T-cell (primary cell): Measurements from ENCODE around the gene LMF1. TPM values are rescaled to one million over a fixed set of nuclear protein-coding genes. Genes with fewer than 3 reads are reported as not detected.

Experiments used
- ATAC-seq, 4 experiments: fragments of 200-7000 bp in 3 of 4; fragments of 150-1000 bp in 1 of 4; cut with Tn5 transposase; replicated peaks in 1 of 4; 1 replicate in 3 of 4; 2 replicates in 1 of 4; pipeline ENCODE4 v1.10.0; 2021; ENCODE audit warnings: moderate library complexity in 3 of 4, mild to moderate bottlenecking in 2 of 4, moderate number of reproducible peaks in 1 of 4
- CTCF ChIA-PET, 2 donors: fragments of 300-600 bp; sonication (Branson Sonifier 250); formaldehyde crosslinking; loops; one replicate each; lab custom pipeline; 2022; ENCODE audit warnings: antibody characterized with exemption in 2 of 2; lab: Charles Lee
- POLR2A ChIA-PET, 2 donors: fragments of 300-600 bp; sonication (Branson Sonifier 250); formaldehyde crosslinking; loops; one replicate each; lab custom pipeline; 2022; ENCODE audit warnings: antibody characterized with exemption in 2 of 2; lab: Charles Lee
- DNase-seq, 35 experiments: peaks; one replicate each; pipeline versions ENCODE4 v3.0.0 to v3.0.0-alpha.2; 2013 to 2023
- H3K27ac ChIP-seq: one replicate; pipeline ENCODE4 v1.5.1; 2013; ENCODE audit warnings: low read length
- H3K27me3 ChIP-seq, 2 experiments: replicated peaks in 1 of 2; 1 replicate in 1 of 2; 2 replicates in 1 of 2; pipeline versions ENCODE4 v1.6.1 to v1.7.0; 2013; ENCODE audit warnings: low read length in 1 of 2, mixed read lengths in 1 of 2; ENCODE audit not compliant: control insufficient read depth in 2 of 2, insufficient read depth in 2 of 2; ENCODE audit errors: extremely low read depth in 1 of 2
- H3K36me3 ChIP-seq, 2 donors: 1 replicate in 1 of 2; 2 replicates in 1 of 2; pipeline versions ENCODE4 v1.6.1 to v1.7.0; 2013; ENCODE audit warnings: low read length in 1 of 2; ENCODE audit not compliant: control insufficient read depth in 2 of 2, insufficient read depth in 1 of 2; ENCODE audit errors: extremely low read depth in 1 of 2
- H3K4me1 ChIP-seq, 2 experiments: 1 replicate in 1 of 2; 2 replicates in 1 of 2; pipeline versions ENCODE4 v1.6.1 to v1.7.0; 2013; ENCODE audit warnings: low read length in 2 of 2, mixed read lengths in 1 of 2; ENCODE audit not compliant: insufficient read depth in 2 of 2, control insufficient read depth in 1 of 2; ENCODE audit errors: extremely low read depth in 1 of 2
- H3K4me3 ChIP-seq, 2 donors: 1 replicate in 1 of 2; 2 replicates in 1 of 2; pipeline versions ENCODE4 v1.5.1 to v1.7.0; 2013; ENCODE audit warnings: mild to moderate bottlenecking in 2 of 2, low read length in 1 of 2, moderate library complexity in 1 of 2; ENCODE audit not compliant: control insufficient read depth in 1 of 2; ENCODE audit errors: extremely low read depth in 1 of 2
- H3K9me3 ChIP-seq: 2 replicates; pipeline ENCODE4 v1.7.0; 2013
- H3K27ac Mint-ChIP-seq, 2 donors: one replicate each; pipeline ENCODE4 v1.8.0; 2020 to 2021; ENCODE audit warnings: mild to moderate bottlenecking in 2 of 2, mixed read lengths in 2 of 2
- H3K27me3 Mint-ChIP-seq, 2 donors: one replicate each; pipeline ENCODE4 v1.8.0; 2021 to 2022; ENCODE audit warnings: mixed read lengths in 2 of 2
- H3K36me3 Mint-ChIP-seq: one replicate; pipeline ENCODE4 v1.8.0; 2021; ENCODE audit warnings: mixed read lengths
- H3K4me1 Mint-ChIP-seq, 3 donors: one replicate each; pipeline ENCODE4 v1.8.0; 2020 to 2022; ENCODE audit warnings: mixed read lengths in 3 of 3, mild to moderate bottlenecking in 1 of 3
- H3K4me3 Mint-ChIP-seq, 3 donors: one replicate each; pipeline ENCODE4 v1.8.0; 2020 to 2022; ENCODE audit warnings: mild to moderate bottlenecking in 3 of 3, mixed read lengths in 3 of 3, moderate library complexity in 3 of 3
- H3K9me3 Mint-ChIP-seq, 3 donors: one replicate each; pipeline ENCODE4 v1.8.0; 2020 to 2022; ENCODE audit warnings: mixed read lengths in 3 of 3
- WGBS: methylation state at CpG from one replicate; pipeline ENCODE4 v1.1.5; 2013; ENCODE audit warnings: missing lambda C conversion rate; ENCODE audit not compliant: insufficient coverage; 5-methylcytosine and 5-hydroxymethylcytosine counted together
- total RNA-seq, 35 experiments: library from RNA in 6 of 35; stranded (reverse) in 6 of 35; fragments of 120-200 nt in 1 of 35; gene quantifications; one replicate each; pipeline versions ENCODE4 v1.2.1 to v1.2.4 and lab custom pipeline; 2013 to 2026

The LMF1 gene
- total RNA-seq, 5 donors from 2014 or later (not counting 1 experiment from before 2014, with no cell fraction given): 46.6 to 59.4 (median 51.1) TPM

DNA sequence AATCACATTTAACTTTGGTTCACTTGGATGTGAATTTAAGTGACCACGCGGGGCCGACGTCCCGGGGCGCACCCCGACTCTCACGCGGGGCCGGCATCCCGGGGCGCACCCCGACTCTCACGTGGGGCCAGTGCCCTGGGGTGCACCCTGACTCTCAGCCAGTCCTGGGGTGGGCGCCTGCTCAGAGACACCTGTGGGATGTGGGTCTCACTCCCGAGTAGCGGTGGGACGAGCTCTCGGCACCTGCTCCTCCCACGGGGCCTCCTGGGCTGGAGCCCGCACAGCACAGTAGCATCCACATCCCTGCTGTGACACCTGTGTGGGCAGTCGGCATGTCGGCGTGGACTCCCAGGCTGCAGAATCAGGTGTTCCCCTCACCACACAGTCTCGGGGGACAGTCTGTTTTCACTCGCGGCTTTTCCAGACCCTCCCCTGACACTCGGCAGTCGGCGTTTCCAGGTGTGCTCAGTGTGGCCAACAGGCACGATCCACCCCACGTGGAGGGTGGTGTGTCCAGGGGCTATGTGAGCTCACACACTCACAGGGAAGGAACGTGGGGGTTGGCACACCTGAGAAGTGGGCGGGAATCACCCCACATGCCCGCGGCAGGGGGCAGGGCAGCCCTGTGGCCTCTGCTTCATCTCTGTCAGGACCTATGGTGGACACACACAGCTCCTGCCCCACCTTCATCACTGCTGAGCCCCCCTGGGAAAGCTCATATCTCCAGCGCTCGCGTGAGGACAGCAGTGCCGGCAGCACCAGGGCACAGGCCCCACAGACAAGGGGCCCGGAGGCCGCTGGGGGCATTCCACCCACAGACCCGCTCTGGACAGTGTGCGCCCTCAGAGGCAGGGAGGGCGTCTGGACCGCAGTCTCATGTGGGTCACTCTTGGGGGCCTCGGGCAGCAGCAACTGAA, 51.8 kb downstream of the LMF1 start:
- no peaks in the 10 kb centered on the region for H3K27me3 ChIP-seq
- H3K4me3 Mint-ChIP-seq: no peak overlapping the region
- H3K9me3 Mint-ChIP-seq: no peaks in the 10 kb centered on the region
- no peak overlapping the region for H3K4me3 ChIP-seq
- CTCF ChIA-PET: no interaction called here
- POLR2A ChIA-PET: no interaction called here
- 96% methylated on average over 42 of the region's 47 CpGs for WGBS
- peaks cover 0 to 2% (median 0%) of the 10 kb centered on the region in 3 donors for H3K4me1 Mint-ChIP-seq
- H3K27ac Mint-ChIP-seq: no peak overlapping the region
- peaks cover 6 to 12% of the 10 kb centered on the region in 2 donors for H3K36me3 ChIP-seq
- H3K4me1 ChIP-seq: no peaks in the 10 kb centered on the region
- H3K36me3 Mint-ChIP-seq: peaks cover 30% of the 10 kb centered on the region
- ATAC-seq: no peak
- no peak for DNase-seq
- H3K9me3 ChIP-seq: no peaks in the 10 kb centered on the region
- no peak overlapping the region for H3K27ac ChIP-seq
- H3K27me3 Mint-ChIP-seq: no peaks in the 10 kb centered on the region

DNA sequence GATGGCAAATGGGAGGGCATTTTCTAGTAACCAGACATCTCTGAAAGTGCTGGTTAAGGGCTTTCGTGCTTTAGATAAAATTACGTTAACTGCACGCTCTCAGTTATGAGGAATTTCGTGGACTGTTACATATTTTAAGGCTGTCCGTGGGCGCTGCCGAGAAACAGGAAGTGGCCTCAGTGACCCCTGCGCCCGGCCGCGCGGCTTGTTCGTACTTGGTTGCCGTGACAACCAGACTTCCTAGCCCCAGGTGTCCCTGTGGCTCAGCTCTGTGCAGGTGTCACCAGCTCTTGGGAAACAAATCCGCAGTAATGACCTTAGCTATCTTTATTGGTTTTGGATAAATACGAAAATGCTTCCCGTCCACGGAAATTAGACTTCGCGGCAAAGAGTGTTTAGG, 52.7 kb downstream of the LMF1 start:
- no peak for DNase-seq
- H3K4me1 ChIP-seq: no peaks in the 10 kb centered on the region
- Mint-ChIP-seq H3K9me3 (no peaks in the 10 kb centered on the region), H3K36me3 (peaks cover 21% of the 10 kb centered on the region), H3K4me1 (peaks cover 0 to 2% (median 0%) of the 10 kb centered on the region in 3 donors), H3K27me3 (no peaks in the 10 kb centered on the region), H3K27ac (no peak overlapping the region), H3K4me3 (no peak overlapping the region)
- POLR2A ChIA-PET: no interaction called here
- CTCF ChIA-PET: no interaction called here
- no peak overlapping the region for H3K27ac ChIP-seq
- H3K9me3 ChIP-seq: no peaks in the 10 kb centered on the region
- ATAC-seq: no peak
- H3K27me3 ChIP-seq: no peaks in the 10 kb centered on the region
- WGBS: 90% methylated on average over 19 of the region's 20 CpGs
- peaks cover 6 to 12% of the 10 kb centered on the region in 2 donors for H3K36me3 ChIP-seq
- H3K4me3 ChIP-seq: no peak overlapping the region

DNA sequence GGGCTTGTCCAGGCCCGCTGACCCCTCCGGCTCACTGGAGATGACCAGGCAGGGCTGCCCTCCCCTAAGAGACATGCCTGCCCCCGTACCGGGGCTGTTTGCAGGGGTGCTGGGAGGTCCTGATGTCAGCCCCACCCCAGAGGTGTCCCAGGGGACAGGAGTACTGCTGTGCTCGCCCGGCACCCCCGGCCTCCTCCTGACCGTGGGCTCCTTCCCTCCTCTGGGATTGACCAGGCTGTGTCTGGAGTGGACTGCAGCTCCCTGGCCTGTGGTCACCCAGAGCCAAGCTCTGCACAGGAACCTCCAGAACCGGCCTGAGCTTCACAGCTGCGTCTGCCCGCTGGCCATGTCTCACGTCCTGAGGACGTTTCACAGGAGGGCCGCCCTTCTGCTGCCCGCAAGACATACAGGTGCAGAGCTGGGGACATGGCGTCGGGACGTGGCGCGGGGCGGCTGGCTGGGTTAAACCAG, 53.2 kb downstream of the LMF1 start:
- H3K4me1 Mint-ChIP-seq: peaks cover 0 to 2% (median 0%) of the 10 kb centered on the region in 3 donors
- WGBS: 96% methylated on average over 21 of the region's 21 CpGs

DNA sequence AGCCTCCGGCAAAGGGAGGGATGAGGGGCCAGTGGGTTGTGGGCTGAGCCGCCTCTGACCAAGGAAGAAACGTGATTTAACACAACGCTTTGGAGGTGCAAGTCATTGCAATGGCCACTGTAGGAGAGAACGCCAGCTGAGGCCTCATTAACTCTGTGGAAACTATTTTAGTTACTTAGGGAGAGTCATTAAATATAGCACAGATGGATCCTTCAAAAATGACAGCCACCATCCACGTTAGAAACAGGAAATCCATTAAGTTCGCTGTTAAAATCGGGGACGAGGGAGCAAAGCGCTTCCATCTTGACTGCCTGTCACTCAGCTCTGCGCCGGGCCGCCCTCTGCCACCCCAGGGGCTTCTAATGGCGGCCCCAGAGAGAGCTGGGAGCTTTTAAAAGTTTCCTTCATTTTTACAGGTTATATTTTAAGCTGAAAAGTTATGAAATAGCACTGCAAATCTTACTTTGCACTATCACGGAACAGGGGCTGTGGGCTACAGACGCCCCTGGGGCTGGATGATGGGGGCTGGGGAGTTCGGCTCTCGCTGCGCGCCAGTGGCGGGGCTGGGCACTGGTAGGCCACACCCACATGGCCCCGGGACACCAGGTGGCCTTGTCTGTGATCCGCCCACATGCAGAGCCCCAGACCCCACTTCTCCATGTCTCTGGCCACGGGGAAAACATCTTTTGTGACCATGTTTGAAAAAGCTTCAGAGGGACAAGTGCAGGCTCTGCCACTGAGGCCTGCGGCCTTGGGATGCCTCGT, 54.6 kb downstream of the LMF1 start:
- Mint-ChIP-seq H3K27ac (no peak overlapping the region), H3K27me3 (no peaks in the 10 kb centered on the region), H3K4me1 (peaks cover 0 to 2% (median 0%) of the 10 kb centered on the region in 3 donors), H3K4me3 (no peak overlapping the region), H3K9me3 (no peaks in the 10 kb centered on the region), H3K36me3 (peaks cover 9% of the 10 kb centered on the region)
- DNase-seq: no peak
- H3K4me1 ChIP-seq: no peaks in the 10 kb centered on the region
- 94% methylated on average over 20 of the region's 26 CpGs for WGBS
- ChIA-PET POLR2A (no interaction called here), CTCF (no interaction called here)
- no peak for ATAC-seq
- no peaks in the 10 kb centered on the region for H3K9me3 ChIP-seq
- H3K27ac ChIP-seq: no peak overlapping the region
- peaks cover 6 to 8% of the 10 kb centered on the region in 2 donors for H3K36me3 ChIP-seq
- no peaks in the 10 kb centered on the region for H3K27me3 ChIP-seq
- no peak overlapping the region for H3K4me3 ChIP-seq

More for the DNA sequence above, 53.2 kb downstream of the LMF1 start:
- Mint-ChIP-seq H3K4me3 (no peak overlapping the region), H3K27me3 (no peaks in the 10 kb centered on the region), H3K27ac (no peak overlapping the region), H3K9me3 (no peaks in the 10 kb centered on the region), H3K36me3 (peaks cover 21% of the 10 kb centered on the region)
- CTCF ChIA-PET: no interaction called here
- Histone ChIP-seq H3K27me3 (no peaks in the 10 kb centered on the region), H3K36me3 (peaks cover 6 to 12% of the 10 kb centered on the region in 2 donors), H3K4me1 (no peaks in the 10 kb centered on the region), H3K9me3 (no peaks in the 10 kb centered on the region), H3K4me3 (no peak overlapping the region), H3K27ac (no peak overlapping the region)
- ATAC-seq: no peak
- DNase-seq: no peak
- POLR2A ChIA-PET: no interaction called here

DNA sequence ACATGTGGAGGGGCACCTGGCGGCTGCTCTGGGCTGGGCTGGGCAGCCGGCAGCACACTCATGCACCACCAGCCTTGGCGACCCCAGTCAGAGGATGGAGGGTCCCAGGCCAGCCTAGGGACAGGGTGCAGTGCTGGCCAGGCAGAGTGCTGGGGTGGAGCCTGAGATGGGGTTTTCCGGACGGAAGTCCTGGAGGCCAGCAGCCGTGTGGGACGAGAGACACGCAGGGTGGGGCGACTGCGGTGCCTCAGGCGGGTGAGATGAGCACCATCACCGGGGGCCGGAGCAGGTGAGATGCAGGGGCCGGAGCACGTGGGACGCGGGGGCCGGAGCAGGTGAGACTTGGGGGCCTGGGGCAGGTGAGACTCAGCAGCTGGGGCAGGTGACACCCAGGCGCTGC, 55.2 kb downstream of the LMF1 start:
- H3K9me3 Mint-ChIP-seq: no peaks in the 10 kb centered on the region
- H3K27ac Mint-ChIP-seq: no peak overlapping the region
- 95% methylated on average over 17 of the region's 19 CpGs for WGBS
- POLR2A ChIA-PET: no interaction called here
- H3K4me1 ChIP-seq: no peaks in the 10 kb centered on the region
- no peak overlapping the region for H3K27ac ChIP-seq
- no peak for ATAC-seq
- DNase-seq: no peak
- H3K27me3 ChIP-seq: no peaks in the 10 kb centered on the region
- no peak overlapping the region for H3K4me3 ChIP-seq
- peaks cover 13% of the 10 kb centered on the region for H3K36me3 Mint-ChIP-seq
- H3K27me3 Mint-ChIP-seq: no peaks in the 10 kb centered on the region
- H3K4me3 Mint-ChIP-seq: no peak overlapping the region
- no peaks in the 10 kb centered on the region for H3K9me3 ChIP-seq
- CTCF ChIA-PET: no interaction called here
- H3K36me3 ChIP-seq: peaks cover 6 to 8% of the 10 kb centered on the region in 2 donors
- peaks cover 0 to 2% (median 0%) of the 10 kb centered on the region in 3 donors for H3K4me1 Mint-ChIP-seq

- Histone ChIP-seq H3K4me1 (no peaks in the 10 kb centered on the region), H3K4me3 (no peak overlapping the region), H3K36me3 (peaks cover 16% of the 10 kb centered on the region in 2 donors), H3K9me3 (no peaks in the 10 kb centered on the region), H3K27ac (no peak overlapping the region), H3K27me3 (no peaks in the 10 kb centered on the region)
- DNase-seq (peak in 1 of 35 experiments; percentile 15), ATAC-seq (peak in 1 of 4 experiments; percentile 35)
- Mint-ChIP-seq H3K4me1 (no peaks in the 10 kb centered on the region), H3K27me3 (no peaks in the 10 kb centered on the region), H3K4me3 (no peak overlapping the region), H3K27ac (no peak overlapping the region), H3K9me3 (no peaks in the 10 kb centered on the region), H3K36me3 (peaks cover 12% of the 10 kb centered on the region)
- 87% methylated on average over 3 of the region's 4 CpGs for WGBS
- ChIA-PET POLR2A (no interaction called here), CTCF (no interaction called here)
Measured at GRCh38 chr16:914440-914839, 56.3 kb downstream of the LMF1 start.
